Measurements from ENCODE around the gene RNU1-3.
"Not testable (repeated sequence)": the region's sequence is repeated elsewhere in the genome, so short reads cannot be mapped to it uniquely, and the experiment has no call there.

DNA sequence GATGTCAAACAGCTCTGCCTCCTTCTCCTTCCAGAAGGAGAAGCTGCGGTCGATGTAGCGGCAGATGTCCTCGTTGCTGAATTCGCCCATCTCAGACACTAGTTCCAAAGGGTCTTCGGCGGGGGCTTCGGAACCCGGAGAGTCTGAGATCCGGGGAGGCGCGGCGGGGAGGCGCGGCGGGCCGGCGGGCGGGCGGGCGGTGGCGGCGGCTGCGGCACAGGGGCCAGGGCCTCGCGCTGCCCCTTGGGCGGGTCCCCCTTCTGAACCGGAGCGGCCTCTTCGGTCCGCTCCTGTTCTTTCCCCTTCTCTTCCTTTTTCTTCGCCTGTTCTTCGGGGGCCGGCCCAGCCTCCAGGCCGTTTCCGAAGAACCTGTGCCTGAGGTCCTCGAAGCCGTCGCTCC lies 25.5 kb upstream of the RNU1-3 start:
- not testable (repeated sequence) for TF ChIP-seq EP300 (IDR thresholded peaks at IDR 0.05; ENCODE audit: low read length); EZH2 (IDR thresholded peaks at IDR 0.05; ENCODE audit: borderline replicate concordance, low read depth, low read length); BCLAF1 (IDR thresholded peaks at IDR 0.05; ENCODE audit: borderline replicate concordance in 1 of 2, control insufficient read depth in 1 of 2, low read depth in 2 of 2, low read length in 1 of 2); MYNN (IDR thresholded peaks at IDR 0.05); MYNN (CRISPR knock-in tag; IDR thresholded peaks at IDR 0.05); THRAP3 (IDR thresholded peaks at IDR 0.05; ENCODE audit: borderline replicate concordance); TAF1 (IDR thresholded peaks at IDR 0.05; ENCODE audit: control insufficient read depth, extremely low read depth, insufficient read depth, low read length, severe bottlenecking); CTCF (IDR thresholded peaks at IDR 0.05 in 2 of 3, conservative IDR thresholded peaks at IDR 0.05 in 1 of 3; ENCODE audit: insufficient read depth in 2 of 3, low read depth in 1 of 3, low read length in 3 of 3); NFYB (IDR thresholded peaks at IDR 0.05; ENCODE audit: extremely low read depth, insufficient read length); THRA (IDR thresholded peaks at IDR 0.05); ZNF133 (CRISPR knock-in tag; IDR thresholded peaks at IDR 0.05); FOXK2 (conservative IDR thresholded peaks at IDR 0.05 in 1 of 2, IDR thresholded peaks at IDR 0.05 in 1 of 2; ENCODE audit: low read depth in 2 of 2); ARHGAP35 (IDR thresholded peaks at IDR 0.05; ENCODE audit: partially characterized antibody)
